ENCODE data around the gene MTCL1. TPM values are rescaled to one million over a fixed set of nuclear protein-coding genes. Genes with fewer than 3 reads are reported as not detected.

The MTCL1 gene
- total and polyA plus RNA-seq, 10 donors: 1.6 to 7.5 (median 3.9) TPM

GRCh38 chr18:8713691-8714090 lies 8.3 kb downstream of the MTCL1 start:
- intact Hi-C loops (cut with DNase I; ENCODE audit: low total_unique reads): no loop called here
- no peak for DNase-seq
- Histone ChIP-seq H3K4me1 (no peaks in the 10 kb centered on the region), H3K4me3 (no peak overlapping the region), H3K9me3 (no peaks in the 10 kb centered on the region), H3K36me3 (no peaks in the 10 kb centered on the region), H3K27me3 (replicated peaks in 1 of 7) (peaks cover 0 to 9% (median 0%) of the 10 kb centered on the region in 7 donors), H3K27ac (no peak overlapping the region)
- TF ChIP-seq, protein P1, sequence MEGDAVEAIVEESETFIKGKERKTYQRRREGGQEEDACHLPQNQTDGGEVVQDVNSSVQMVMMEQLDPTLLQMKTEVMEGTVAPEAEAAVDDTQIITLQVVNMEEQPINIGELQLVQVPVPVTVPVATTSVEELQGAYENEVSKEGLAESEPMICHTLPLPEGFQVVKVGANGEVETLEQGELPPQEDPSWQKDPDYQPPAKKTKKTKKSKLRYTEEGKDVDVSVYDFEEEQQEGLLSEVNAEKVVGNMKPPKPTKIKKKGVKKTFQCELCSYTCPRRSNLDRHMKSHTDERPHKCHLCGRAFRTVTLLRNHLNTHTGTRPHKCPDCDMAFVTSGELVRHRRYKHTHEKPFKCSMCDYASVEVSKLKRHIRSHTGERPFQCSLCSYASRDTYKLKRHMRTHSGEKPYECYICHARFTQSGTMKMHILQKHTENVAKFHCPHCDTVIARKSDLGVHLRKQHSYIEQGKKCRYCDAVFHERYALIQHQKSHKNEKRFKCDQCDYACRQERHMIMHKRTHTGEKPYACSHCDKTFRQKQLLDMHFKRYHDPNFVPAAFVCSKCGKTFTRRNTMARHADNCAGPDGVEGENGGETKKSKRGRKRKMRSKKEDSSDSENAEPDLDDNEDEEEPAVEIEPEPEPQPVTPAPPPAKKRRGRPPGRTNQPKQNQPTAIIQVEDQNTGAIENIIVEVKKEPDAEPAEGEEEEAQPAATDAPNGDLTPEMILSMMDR (IDR thresholded peaks at IDR 0.05 in 8 of 11, conservative IDR thresholded peaks at IDR 0.05 in 3 of 11): no peak
- no peak for TF ChIP-seq POLR2A (IDR thresholded peaks at IDR 0.05)
- 57 to 73% (median 60%) methylated on average over 8 of the region's 8 CpGs for WGBS, 5 donors

DNA sequence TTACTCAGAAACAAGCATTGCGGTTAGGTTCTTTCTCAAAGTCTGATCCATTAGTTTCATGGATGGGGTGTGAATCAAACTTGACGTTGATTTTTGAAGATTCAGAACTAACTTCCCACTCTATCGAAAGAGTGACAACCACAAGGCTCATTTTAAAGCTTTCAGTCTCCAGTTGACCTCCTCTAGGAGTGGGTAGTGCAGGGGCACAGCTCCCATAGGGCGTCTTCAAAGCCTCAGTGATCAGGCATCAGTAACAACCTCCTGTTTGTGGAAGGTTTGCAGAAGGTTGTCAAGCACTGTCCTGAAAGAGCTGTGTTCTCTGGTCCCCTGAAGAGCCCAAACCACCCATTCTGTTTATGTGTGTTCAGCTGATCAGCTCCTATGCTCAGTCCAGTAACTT lies 10.2 kb downstream of the MTCL1 start:
- H3K36me3 ChIP-seq: no peaks in the 10 kb centered on the region
- WGBS, 5 donors: 74 to 87% (median 83%) methylated on average over 4 of the region's 4 CpGs
- H3K4me1 ChIP-seq: no peaks in the 10 kb centered on the region
- intact Hi-C loops (cut with DNase I; ENCODE audit: low total_unique reads): no loop called here
- H3K27ac ChIP-seq: no peak overlapping the region
- no peak for DNase-seq
- TF ChIP-seq, protein P1 (IDR thresholded peaks at IDR 0.05 in 8 of 11, conservative IDR thresholded peaks at IDR 0.05 in 3 of 11): no peak
- TF ChIP-seq POLR2A (IDR thresholded peaks at IDR 0.05) (no peak), POLR2AphosphoS5 (IDR thresholded peaks at IDR 0.05) (no peak)
- H3K27me3 ChIP-seq (replicated peaks in 1 of 7): peaks cover 0 to 3% (median 0%) of the 10 kb centered on the region in 7 donors
- no peaks in the 10 kb centered on the region for H3K9me3 ChIP-seq
- H3K4me3 ChIP-seq: no peak overlapping the region

GRCh38 chr18:8717011-8717770 lies 11.8 kb downstream of the MTCL1 start:
- no peak overlapping the region for H3K27ac ChIP-seq
- no peaks in the 10 kb centered on the region for H3K9me3 ChIP-seq
- 79 to 85% (median 81%) methylated on average over 12 to 13 of the region's 13 CpGs for WGBS, 5 donors
- intact Hi-C loops (cut with DNase I; ENCODE audit: low total_unique reads): no loop called here
- no peak overlapping the region for H3K4me3 ChIP-seq
- no peak for DNase-seq
- TF ChIP-seq POLR2A (IDR thresholded peaks at IDR 0.05): no peak
- no peak for TF ChIP-seq POLR2AphosphoS5 (IDR thresholded peaks at IDR 0.05)
- TF ChIP-seq, protein P1 (IDR thresholded peaks at IDR 0.05 in 8 of 11, conservative IDR thresholded peaks at IDR 0.05 in 3 of 11): no peak
- H3K4me1 ChIP-seq: no peaks in the 10 kb centered on the region
- peaks cover 0 to 3% (median 0%) of the 10 kb centered on the region in 7 donors for H3K27me3 ChIP-seq (replicated peaks in 1 of 7)
- H3K36me3 ChIP-seq: no peaks in the 10 kb centered on the region

DNA sequence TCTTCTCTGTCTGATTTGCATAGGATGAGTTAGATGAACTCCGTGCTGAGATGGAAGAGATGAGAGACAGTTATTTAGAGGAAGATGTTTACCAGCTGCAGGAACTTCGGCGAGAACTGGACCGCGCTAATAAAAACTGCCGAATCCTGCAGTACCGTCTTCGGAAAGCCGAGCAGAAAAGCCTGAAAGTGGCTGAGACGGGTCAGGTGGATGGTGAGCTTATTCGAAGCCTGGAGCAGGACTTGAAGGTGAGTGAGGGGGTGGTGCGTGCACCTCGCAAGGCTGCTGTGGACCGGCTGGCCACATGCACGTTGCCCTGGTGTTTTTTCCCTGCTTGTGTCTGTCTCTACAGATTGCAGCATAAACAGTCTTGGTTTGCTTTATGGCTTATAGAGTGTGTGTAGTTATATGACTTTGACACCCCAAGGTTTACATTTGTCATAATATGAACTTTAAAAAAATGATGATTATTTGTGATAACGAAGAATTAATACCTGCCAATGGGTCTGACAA lies 13.1 kb downstream of the MTCL1 start:
- H3K4me1 ChIP-seq: no peaks in the 10 kb centered on the region
- no peaks in the 10 kb centered on the region for H3K9me3 ChIP-seq
- no peak for DNase-seq
- no peak overlapping the region for H3K4me3 ChIP-seq
- peaks cover 0 to 3% (median 0%) of the 10 kb centered on the region in 7 donors for H3K27me3 ChIP-seq (replicated peaks in 1 of 7)
- TF ChIP-seq POLR2A (IDR thresholded peaks at IDR 0.05): no peak
- no peak for TF ChIP-seq POLR2AphosphoS5 (IDR thresholded peaks at IDR 0.05)
- TF ChIP-seq, protein P1 (IDR thresholded peaks at IDR 0.05 in 8 of 11, conservative IDR thresholded peaks at IDR 0.05 in 3 of 11): no peak
- H3K36me3 ChIP-seq: no peaks in the 10 kb centered on the region
- intact Hi-C loops (cut with DNase I; ENCODE audit: low total_unique reads): no loop called here
- H3K27ac ChIP-seq: no peak overlapping the region
- 85 to 92% (median 87%) methylated on average over 16 of the region's 16 CpGs for WGBS, 5 donors
